Activated B cell treated with CpG ODN at 0.5 μM for 24 hours (primary cell): Measurements from ENCODE around the gene PGM1. TPM values are rescaled to one million over a fixed set of nuclear protein-coding genes. Genes with fewer than 3 reads are reported as not detected.

Experiments used
- ATAC-seq: fragments of 200-7000 bp; cut with Tn5 transposase; one replicate; pipeline ENCODE4 v1.10.0; 2021; ENCODE audit warnings: low read depth, mild to moderate bottlenecking, moderate library complexity
- CTCF ChIA-PET: fragments of 350-600 bp; sonication (Branson Sonifier 250); formaldehyde crosslinking; loops from one replicate; lab custom pipeline; 2021; ENCODE audit warnings: antibody characterized with exemption; lab: Charles Lee
- POLR2A ChIA-PET: fragments of 350-600 bp; sonication (Branson Sonifier 250); formaldehyde crosslinking; loops from one replicate; lab custom pipeline; 2021; ENCODE audit warnings: antibody characterized with exemption; lab: Charles Lee
- DNase-seq: peaks from one replicate; pipeline ENCODE4 v3.0.0; 2022
- H3K27ac Mint-ChIP-seq: one replicate; pipeline ENCODE4 v1.8.0; 2020; ENCODE audit warnings: mixed read lengths
- H3K27me3 Mint-ChIP-seq: one replicate; pipeline ENCODE4 v1.8.0; 2021; ENCODE audit warnings: mixed read lengths
- H3K36me3 Mint-ChIP-seq: one replicate; pipeline ENCODE4 v1.8.0; 2021; ENCODE audit warnings: low read depth, mixed read lengths
- H3K4me1 Mint-ChIP-seq: one replicate; pipeline ENCODE4 v1.8.0; 2021; ENCODE audit warnings: mixed read lengths
- H3K4me3 Mint-ChIP-seq: one replicate; pipeline ENCODE4 v1.8.0; 2020; ENCODE audit warnings: mild to moderate bottlenecking, mixed read lengths
- H3K9me3 Mint-ChIP-seq: one replicate; pipeline ENCODE4 v1.8.0; 2020; ENCODE audit warnings: mixed read lengths
- CTCF ChIP-seq: fragments of 200-600 bp; IDR thresholded peaks from one replicate; pipeline ENCODE4 v1.8.0; 2022; ENCODE audit warnings: antibody characterized with exemption, mild to moderate bottlenecking
- intact Hi-C: fragments of 100-400 bp; cut with micrococcal nuclease; formaldehyde crosslinking; loops from one replicate; pipeline ENCODE4 v1.15.1; 2024
- total RNA-seq: library from RNA; stranded (reverse); gene quantifications from 2 replicates; pipeline ENCODE4 v1.2.3, GENCODE V29; 2022

The PGM1 gene
- total RNA-seq, 1 donor from 2014 or later, result 20.8 TPM

DNA sequence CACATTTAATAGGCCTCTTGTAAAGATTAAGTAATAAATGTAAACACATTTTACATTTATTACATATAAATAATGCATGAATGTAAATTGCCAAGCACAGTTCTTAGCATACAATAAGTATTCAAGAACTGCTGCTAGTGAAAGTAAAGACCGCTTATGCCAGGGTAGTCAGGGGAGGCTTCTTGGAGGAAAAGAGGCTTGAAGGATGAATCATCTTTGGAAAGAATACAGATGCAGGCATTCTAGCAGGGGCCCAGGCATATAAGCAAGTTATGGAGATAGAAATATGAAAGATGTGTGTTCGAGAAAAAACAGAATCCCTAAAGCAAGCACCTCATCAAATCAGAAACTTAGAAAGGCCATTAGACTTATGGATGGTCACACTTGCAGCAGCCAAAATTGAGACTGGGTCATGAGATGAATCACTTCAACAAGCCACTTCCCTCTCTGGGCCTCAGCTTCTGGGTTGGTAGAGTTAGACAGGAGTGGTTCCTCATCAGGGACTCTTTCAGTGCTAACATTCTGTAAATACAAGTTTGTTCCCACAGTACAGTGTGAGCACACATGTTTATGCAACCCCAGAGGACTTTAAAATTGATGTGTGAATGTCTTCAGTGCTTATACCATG lies 100.8 kb downstream of the PGM1 start:
- peak; percentile 31 for ATAC-seq
- intact Hi-C loops, result no loop called here
- Mint-ChIP-seq H3K4me3 (no peak overlapping the region), H3K9me3 (no peaks in the 10 kb centered on the region), H3K27ac (no peak overlapping the region), H3K27me3 (peaks cover 3% of the 10 kb centered on the region), H3K36me3 (no peaks in the 10 kb centered on the region), H3K4me1 (no peaks in the 10 kb centered on the region)
- POLR2A ChIA-PET, result no interaction called here
- no peak for DNase-seq
- CTCF ChIA-PET, result interaction anchor here (5.0 kb wide), 1 partner anchor 221 kb away, joined by 63 read pairs; no protein-coding TSS in a partner anchor
- TF ChIP-seq CTCF, result no peak

DNA sequence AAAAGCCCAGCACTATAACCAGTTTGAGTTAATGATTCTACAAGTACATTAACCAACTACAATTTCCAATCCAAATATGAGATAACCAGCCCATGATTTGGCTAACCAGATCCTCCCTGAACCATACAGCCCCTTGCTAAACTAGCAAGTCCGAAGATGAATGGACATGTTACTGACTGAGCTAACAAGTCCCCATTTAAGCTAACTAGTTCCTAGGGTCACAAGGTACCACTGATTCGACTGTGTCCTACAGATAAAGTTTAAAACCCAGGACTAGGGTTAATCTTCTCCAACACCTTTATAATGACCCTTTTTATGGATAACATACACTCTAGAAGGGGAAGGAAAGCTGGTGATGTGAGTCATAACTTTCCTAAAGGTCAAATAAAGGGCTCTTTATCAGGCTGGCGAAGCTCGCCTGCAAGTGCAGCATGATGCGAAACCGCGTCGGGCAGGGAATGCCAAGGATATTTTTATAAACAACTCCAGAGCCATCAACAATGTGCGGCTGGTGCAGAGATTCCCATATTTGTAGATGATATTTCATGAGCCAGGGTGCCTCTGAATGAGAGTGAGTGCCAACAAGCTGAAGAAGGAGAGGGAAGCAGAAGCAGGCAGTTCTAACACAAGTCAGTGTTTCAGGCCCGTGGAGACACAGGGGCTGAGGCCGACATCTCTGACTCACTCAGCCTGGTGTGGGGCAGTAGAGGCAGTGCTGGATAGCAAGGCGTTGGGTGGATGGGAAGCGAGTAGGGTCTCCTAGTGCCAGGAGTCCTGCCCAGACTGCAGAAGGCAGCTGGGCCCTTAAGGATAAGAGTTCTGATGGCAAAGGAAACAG lies 105.0 kb downstream of the PGM1 start:
- H3K27me3 Mint-ChIP-seq, result peaks cover 5% of the 10 kb centered on the region
- H3K4me3 Mint-ChIP-seq, result no peak overlapping the region

DNA sequence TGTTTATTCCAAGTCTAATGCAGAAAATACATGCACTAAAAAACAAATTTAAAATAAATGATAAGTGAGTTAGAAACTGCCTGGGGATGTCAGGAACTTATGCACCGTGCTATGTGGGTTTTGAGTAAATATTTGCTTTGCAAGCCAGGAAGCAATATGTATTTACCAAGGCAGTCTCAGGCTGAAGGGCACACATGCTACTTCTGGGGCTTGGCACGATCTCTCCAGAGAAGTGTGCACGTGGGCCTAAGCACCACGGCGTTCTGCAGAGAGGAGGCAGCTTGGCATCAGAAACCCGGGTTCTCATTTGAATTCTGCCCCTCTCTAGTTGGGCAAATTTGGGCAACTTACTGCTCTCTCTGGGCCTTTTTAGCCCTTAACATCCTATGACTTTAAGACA lies 108.0 kb downstream of the PGM1 start:
- ATAC-seq, result no peak
- POLR2A ChIA-PET, result no interaction called here

More for the DNA sequence above, 105.0 kb downstream of the PGM1 start:
- no peak for TF ChIP-seq CTCF
- no peak overlapping the region for H3K27ac Mint-ChIP-seq
- H3K4me1 Mint-ChIP-seq, result no peaks in the 10 kb centered on the region
- ChIA-PET CTCF (no interaction called here), POLR2A (no interaction called here)
- DNase-seq (no peak), ATAC-seq (no peak)
- H3K36me3 Mint-ChIP-seq, result no peaks in the 10 kb centered on the region
- H3K9me3 Mint-ChIP-seq, result no peaks in the 10 kb centered on the region
- intact Hi-C loops, result no loop called here

DNA sequence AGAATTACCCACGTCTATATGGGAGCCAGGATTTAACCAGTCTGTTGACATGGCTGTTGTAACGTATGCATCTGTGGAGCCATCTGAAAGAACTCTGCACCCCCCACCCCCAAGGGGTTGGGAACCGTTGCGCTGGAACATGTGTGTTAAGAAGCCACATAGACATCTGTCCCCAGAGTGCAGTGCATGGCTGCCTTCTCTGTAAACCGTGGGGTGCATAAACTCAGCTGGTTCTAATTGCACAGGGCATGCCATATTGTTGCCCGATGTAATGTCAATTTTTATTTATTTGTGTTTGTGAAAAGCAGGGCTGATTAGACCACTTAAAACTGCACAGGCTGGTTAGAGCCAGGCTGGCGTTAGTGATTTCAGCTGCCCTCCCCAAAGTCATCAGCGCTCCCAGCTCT lies 110.5 kb downstream of the PGM1 start:
- H3K36me3 Mint-ChIP-seq, result no peaks in the 10 kb centered on the region
- no peak for DNase-seq
- no peak for ATAC-seq
- H3K4me1 Mint-ChIP-seq, result peaks cover 1% of the 10 kb centered on the region
- H3K4me3 Mint-ChIP-seq, result no peak overlapping the region
- H3K27me3 Mint-ChIP-seq, result peaks cover 13% of the 10 kb centered on the region
- ChIA-PET POLR2A (no interaction called here), CTCF (interaction anchor here (1.8 kb wide), 1 partner anchor 12 kb away, joined by 7 read pairs; no protein-coding TSS in a partner anchor)
- intact Hi-C loops, result no loop called here
- no peaks in the 10 kb centered on the region for H3K9me3 Mint-ChIP-seq
- no peak overlapping the region for H3K27ac Mint-ChIP-seq
- no peak for TF ChIP-seq CTCF

More for the DNA sequence above, 108.0 kb downstream of the PGM1 start:
- H3K27me3 Mint-ChIP-seq, result peaks cover 9% of the 10 kb centered on the region
- H3K27ac Mint-ChIP-seq, result no peak overlapping the region
- H3K9me3 Mint-ChIP-seq, result no peaks in the 10 kb centered on the region
- H3K36me3 Mint-ChIP-seq, result no peaks in the 10 kb centered on the region
- no peak overlapping the region for H3K4me3 Mint-ChIP-seq
- H3K4me1 Mint-ChIP-seq, result peaks cover 1% of the 10 kb centered on the region
- DNase-seq, result no peak
- TF ChIP-seq CTCF, result no peak
- CTCF ChIA-PET, result no interaction called here
- intact Hi-C loops, result no loop called here

GRCh38 chr1:63704443-63704842 lies 111.2 kb downstream of the PGM1 start:
- intact Hi-C loops, result no loop called here
- Mint-ChIP-seq H3K27me3 (peaks cover 13% of the 10 kb centered on the region), H3K4me3 (no peak overlapping the region), H3K27ac (no peak overlapping the region), H3K36me3 (no peaks in the 10 kb centered on the region), H3K4me1 (peaks cover 1% of the 10 kb centered on the region), H3K9me3 (no peaks in the 10 kb centered on the region)
- TF ChIP-seq CTCF, result no peak
- POLR2A ChIA-PET, result no interaction called here
- DNase-seq, result no peak
- CTCF ChIA-PET, result no interaction called here
- no peak for ATAC-seq
